GM12878 (cell line): ENCODE data around the gene BZW2. TPM values are rescaled to one million over a fixed set of nuclear protein-coding genes. Genes with fewer than 3 reads are reported as not detected.

Experiments
- ATAC-seq: fragments of 200-7000 bp; cut with Tn5 transposase; 3 replicates; pipeline ENCODE4 v1.9.1; 2020; ENCODE audit warnings: mild to moderate bottlenecking, moderate library complexity
- BruUV-seq: library from RNA; stranded (reverse); fragments of 400-500 nt; replicated peaks from 2 replicates; lab custom pipeline; 2021; lab: Mats Ljungman, UMichigan
- CTCF ChIA-PET: fragments of 300-600 bp; sonication (Branson Sonifier 250); formaldehyde crosslinking; extraction: SDS; loops from one replicate; lab custom pipeline; 2021; ENCODE audit warnings: inconsistent platforms; lab: Yijun Ruan, JAX
- POLR2A ChIA-PET: fragments of 350-600 bp; formaldehyde crosslinking; extraction: SDS; loops from one replicate; lab custom pipeline; 2021; ENCODE audit warnings: inconsistent platforms; lab: Charles Lee
- RAD21 ChIA-PET: fragments of 300-600 bp; sonication (Branson Sonifier 250); formaldehyde crosslinking; loops from one replicate; lab custom pipeline; 2023; ENCODE audit warnings: antibody characterized with exemption; ENCODE audit not compliant: unreplicated experiment; lab: Charles Lee
- SMC1A ChIA-PET: fragments of 300-600 bp; sonication (Branson Sonifier 250); formaldehyde crosslinking; loops from one replicate; lab custom pipeline; 2023; ENCODE audit not compliant: unreplicated experiment, uncharacterized antibody; lab: Charles Lee
- DNase-seq: peaks from one replicate; pipeline ENCODE4 v3.0.0-alpha.2; 2011; ENCODE audit warnings: low read depth, low spot score
- FAIRE-seq: peaks from 3 replicates; lab custom pipeline; 2011; peaks lifted over from hg19 to GRCh38; lab: Jason Lieb, UNC
- H2AFZ ChIP-seq: 2 replicates; pipeline ENCODE4 v1.6.0; 2011; ENCODE audit warnings: low read depth, low read length, control low read depth; ENCODE audit not compliant: control insufficient read depth
- H3K27ac ChIP-seq: 2 replicates; pipeline ENCODE4 v1.5.1; 2011; ENCODE audit warnings: control low read depth; ENCODE audit not compliant: control insufficient read depth, insufficient read depth
- H3K27me3 ChIP-seq, 2 experiments: replicated peaks in 1 of 2; 2 replicates each; pipeline versions ENCODE4 v1.6.0 to v1.6.1; 2011; ENCODE audit warnings: low read length in 1 of 2; ENCODE audit not compliant: control insufficient read depth in 2 of 2, insufficient read depth in 2 of 2
- H3K36me3 ChIP-seq, 2 experiments: 2 replicates each; pipeline ENCODE4 v1.5.1; 2011; ENCODE audit warnings: low read length in 1 of 2; ENCODE audit not compliant: control insufficient read depth in 2 of 2, insufficient read depth in 2 of 2
- H3K4me1 ChIP-seq: 2 replicates; pipeline ENCODE4 v1.6.1; 2011; ENCODE audit warnings: mild to moderate bottlenecking, low read length, moderate library complexity, mixed read lengths; ENCODE audit not compliant: control insufficient read depth, insufficient read depth
- H3K4me2 ChIP-seq: 2 replicates; pipeline ENCODE4 v1.6.0; 2011; ENCODE audit warnings: control low read depth; ENCODE audit not compliant: control insufficient read depth, insufficient read depth
- H3K4me3 ChIP-seq: fragments of 200-600 bp; sonication (generic); 2 replicates; pipeline ENCODE4 v1.5.1; 2016
- H3K79me2 ChIP-seq: 2 replicates; pipeline ENCODE4 v1.6.0; 2011; ENCODE audit warnings: low read length; ENCODE audit not compliant: control insufficient read depth, insufficient read depth
- H3K9ac ChIP-seq: 2 replicates; pipeline ENCODE4 v1.8.0; 2011; ENCODE audit warnings: low read length, control low read depth, mixed read lengths; ENCODE audit not compliant: control insufficient read depth, insufficient read depth
- H3K9me3 ChIP-seq: replicated peaks from 3 replicates; pipeline ENCODE4 v1.5.1; 2011; ENCODE audit warnings: mild to moderate bottlenecking, low read length; ENCODE audit not compliant: control insufficient read depth, insufficient read depth
- H4K20me1 ChIP-seq: 2 replicates; pipeline ENCODE4 v1.6.0; 2011; ENCODE audit not compliant: control insufficient read depth, insufficient read depth
- CUX1 ChIP-seq: IDR thresholded peaks from 2 replicates; pipeline ENCODE4 v1.6.1; 2012; ENCODE audit warnings: improper control_type of control experiment, low read depth, low read length; ENCODE audit not compliant: insufficient replicate concordance
- EGR1 ChIP-seq, 2 experiments: IDR thresholded peaks; 1 replicate in 1 of 2; 2 replicates in 1 of 2; pipeline ENCODE4 v1.6.1; 2011 to 2012; ENCODE audit warnings: low read depth in 2 of 2, low read length in 2 of 2, borderline replicate concordance in 1 of 2, mild to moderate bottlenecking in 1 of 2, moderate library complexity in 1 of 2
- SUPT20H ChIP-seq: IDR thresholded peaks from 2 replicates; pipeline ENCODE4 v1.6.1; 2011; ENCODE audit warnings: low read depth, mild to moderate bottlenecking, low read length, moderate library complexity, borderline replicate concordance; ENCODE audit not compliant: control insufficient read depth
- WRNIP1 ChIP-seq: IDR thresholded peaks from 2 replicates; pipeline ENCODE4 v1.6.1; 2011; ENCODE audit warnings: low read depth, low read length, improper control_type of control experiment, borderline replicate concordance
- WGBS: methylation state at CpG from one replicate; pipeline ENCODE4 v1.1.6; 2016; ENCODE audit warnings: low lambda C conversion rate; ENCODE audit not compliant: insufficient replicate concordance, insufficient coverage; ENCODE audit errors: missing lambda C conversion rate; 5-methylcytosine and 5-hydroxymethylcytosine counted together
- in situ Hi-C: fragments of 300-500 bp; cut with MboI; formaldehyde crosslinking; loops from 9 replicates; pipeline ENCODE4 v1.14.3; 2018; ENCODE audit warnings: mixed read lengths
- intact Hi-C: fragments of 100-400 bp; cut with micrococcal nuclease; formaldehyde crosslinking; loops from one replicate; pipeline ENCODE4 v1.14.2; 2022; ENCODE audit not compliant: unreplicated experiment
- polyA plus RNA-seq, 11 experiments: library from polyadenylated mRNA; depleted of rRNA in 4 of 11; unstranded in 6 of 11; stranded (reverse) in 5 of 11; fragments of >200 nt; fragmentation: Nextera tagmentation in 4 of 11; fragmentation: Illumina TruSeq in 1 of 11; extraction: Ambion mirVana in 4 of 11; extraction: Trizol in 1 of 11; gene quantifications; 1 replicate in 1 of 11; 2 replicates in 10 of 11; pipeline versions ENCODE4 v1.2.1 to v1.2.3, GENCODE V29; 2011 to 2016; ENCODE audit warnings: inconsistent platforms in 2 of 11, missing spikeins in 2 of 11, low read depth in 1 of 11
- total RNA-seq, 4 experiments: library from RNA; depleted of rRNA in 3 of 4; stranded (reverse); fragments of >200 nt in 3 of 4; fragmentation: Illumina TruSeq in 1 of 4; extraction: Trizol in 1 of 4; gene quantifications; 2 replicates each; pipeline versions ENCODE4 v1.2.1 to v1.2.3, GENCODE V29; 2013 to 2021

BZW2 gene
- total and polyA plus RNA-seq, 10 of the 15 experiments (the other 5 are each of a cell fraction or from before 2014, with no cell fraction given) = 1.3 to 6.8 (median 3.1) TPM

- TF ChIP-seq CUX1 = no peak
- no peak for TF ChIP-seq SUPT20H
Observed at GRCh38 chr7:16644157-16644556, 1.8 kb upstream of the BZW2 start (continued).

GRCh38 chr7:16644636-16645592 lies 1.1 kb upstream of the BZW2 start:
- H3K4me3 ChIP-seq = peak overlapping the region; percentile 60
- RAD21 ChIA-PET = no interaction called here

More at GRCh38 chr7:16644636-16645592, 1.1 kb upstream of the BZW2 start:
- POLR2A ChIA-PET = no interaction called here
- Histone ChIP-seq H2AFZ (peak overlapping the region; percentile 22; the same call in 1 of the 2 replicates), H3K27ac (no peak overlapping the region), H3K27me3 (peaks cover 5 to 11% of the 10 kb centered on the region in 2 experiments; a peak in 3 of 4 replicates), H4K20me1 (no peaks in the 10 kb centered on the region), H3K9me3 (no peaks in the 10 kb centered on the region), H3K4me1 (no peaks in the 10 kb centered on the region), H3K4me2 (peak overlapping the region; percentile 78), H3K36me3 (no peaks in the 10 kb centered on the region), H3K9ac (no peak overlapping the region), H3K79me2 (no peaks in the 10 kb centered on the region)
- CTCF ChIA-PET = no interaction called here
- TF ChIP-seq WRNIP1 = 0 out of 2 replicates have a peak, but pooled peaks have one; percentile 56
- TF ChIP-seq EGR1 (IDR thresholded peaks at IDR 0.05; ENCODE audit: borderline replicate concordance in 1 of 2, low read depth in 2 of 2, low read length in 2 of 2) = no peak
- FAIRE-seq (no peak), ATAC-seq (no peak), DNase-seq (no peak)
- no TSS peak for BruUV-seq
- in situ Hi-C loops = no loop called here
- under 1% methylated on average over 57 of the region's 57 CpGs for WGBS
- intact Hi-C loops = no loop called here
- SMC1A ChIA-PET = interaction anchor here (1.0 kb wide), 1 partner anchor 35 kb away, joined by 3 read pairs; no protein-coding TSS in a partner anchor
